Measurements from ENCODE around the gene PSEN1.
A peak's percentile ranks its signal among the peaks of the same experiment; 100 is the strongest.

PSEN1 gene

DNA sequence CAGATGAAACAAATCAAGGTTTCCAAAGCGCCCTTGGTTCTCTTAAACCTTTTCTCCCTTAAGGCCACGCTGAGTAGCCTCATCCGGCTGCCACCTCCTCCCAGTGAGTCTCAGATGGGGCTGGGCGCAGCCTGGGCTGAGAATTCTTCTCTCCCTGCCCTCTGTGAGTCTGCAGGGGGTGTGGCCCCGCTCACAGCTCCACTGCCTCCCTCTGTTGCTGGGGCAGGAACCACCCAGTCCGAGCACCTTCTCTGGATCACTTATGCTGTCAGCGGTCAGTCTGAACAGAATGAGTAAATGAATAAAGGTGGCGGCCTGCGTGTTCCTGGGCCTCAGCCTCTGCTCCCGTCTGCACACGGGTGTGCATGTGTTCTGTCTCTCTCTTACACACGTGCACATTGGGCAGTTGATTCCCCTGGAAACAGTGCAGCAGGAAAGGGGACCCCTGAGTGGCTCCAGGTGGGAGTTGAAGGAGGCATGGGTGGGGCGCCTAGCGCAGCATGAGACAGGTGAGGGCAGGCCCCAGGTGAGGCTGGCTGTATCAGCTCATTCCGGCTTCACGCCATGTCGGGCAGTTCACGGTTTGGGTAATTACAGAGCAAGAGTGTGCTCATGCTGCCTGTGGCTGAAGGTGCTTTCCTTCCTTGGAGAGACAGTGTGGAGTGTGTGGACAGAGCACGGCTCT lies 105.3 kb downstream of the PSEN1 start:
- Histone ChIP-seq H3K9ac (ENCODE audit: low read depth in 1 of 2, low read length in 2 of 2) (no peak overlapping the region), H3K4me1 (ENCODE audit: control insufficient read depth in 1 of 2, insufficient read depth in 2 of 2, low read length in 2 of 2) (peaks cover 13 to 16% of the 10 kb centered on the region in 2 donors), H3K27ac (ENCODE audit: low read depth, low read length) (no peak overlapping the region), H3K27me3 (ENCODE audit: control insufficient read depth in 1 of 2, insufficient read depth in 2 of 2, low read length in 2 of 2) (peaks cover 10 to 23% of the 10 kb centered on the region in 2 donors), H3K36me3 (ENCODE audit: control insufficient read depth in 1 of 2, insufficient read depth in 2 of 2, low read length in 2 of 2) (no peaks in the 10 kb centered on the region), H3K4me3 (ENCODE audit: low read depth in 1 of 2, low read length in 2 of 2) (no peak overlapping the region), H3K9me3 (ENCODE audit: control insufficient read depth in 1 of 2, low read length in 2 of 2) (no peaks in the 10 kb centered on the region)

DNA sequence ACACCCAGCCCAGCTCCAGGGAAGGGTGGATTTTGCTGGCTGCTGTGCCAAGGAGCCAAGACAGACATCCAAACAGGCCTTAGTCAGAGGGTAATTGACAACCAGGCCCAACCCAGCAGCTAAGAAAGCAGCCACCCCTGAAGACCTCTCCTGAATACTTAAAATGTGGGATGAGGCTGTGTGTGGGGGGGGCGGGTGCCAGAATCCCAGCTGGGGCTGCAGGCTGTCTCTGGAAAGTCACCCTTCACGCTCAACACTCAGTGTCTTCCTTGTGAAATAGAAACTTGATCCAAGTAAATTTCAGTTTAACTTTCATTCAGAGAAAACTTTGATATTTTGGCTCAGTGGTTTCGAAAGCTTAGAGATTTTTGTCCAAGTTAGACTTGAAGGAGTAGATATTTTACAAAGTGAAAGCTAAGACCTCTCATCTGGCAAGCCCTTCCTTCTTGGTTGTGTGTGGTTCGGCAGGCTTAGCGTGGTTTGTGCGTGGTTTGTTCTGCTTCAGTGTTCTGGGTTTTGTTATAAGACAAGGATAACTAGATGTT lies 106.1 kb downstream of the PSEN1 start:
- no peak overlapping the region for H3K9ac ChIP-seq (ENCODE audit: low read depth in 1 of 2, low read length in 2 of 2)
- peaks cover 12 to 13% of the 10 kb centered on the region in 2 donors for H3K4me1 ChIP-seq (ENCODE audit: control insufficient read depth in 1 of 2, insufficient read depth in 2 of 2, low read length in 2 of 2)
- H3K27ac ChIP-seq (ENCODE audit: low read depth, low read length) = no peak overlapping the region
- H3K36me3 ChIP-seq (ENCODE audit: control insufficient read depth in 1 of 2, insufficient read depth in 2 of 2, low read length in 2 of 2) = no peaks in the 10 kb centered on the region
- H3K9me3 ChIP-seq (ENCODE audit: control insufficient read depth in 1 of 2, low read length in 2 of 2) = no peaks in the 10 kb centered on the region
- peaks cover 10 to 17% of the 10 kb centered on the region in 2 donors for H3K27me3 ChIP-seq (ENCODE audit: control insufficient read depth in 1 of 2, insufficient read depth in 2 of 2, low read length in 2 of 2)
- peak overlapping the region in 1 of 2 donors; percentile 20 for H3K4me3 ChIP-seq (ENCODE audit: low read depth in 1 of 2, low read length in 2 of 2)

DNA sequence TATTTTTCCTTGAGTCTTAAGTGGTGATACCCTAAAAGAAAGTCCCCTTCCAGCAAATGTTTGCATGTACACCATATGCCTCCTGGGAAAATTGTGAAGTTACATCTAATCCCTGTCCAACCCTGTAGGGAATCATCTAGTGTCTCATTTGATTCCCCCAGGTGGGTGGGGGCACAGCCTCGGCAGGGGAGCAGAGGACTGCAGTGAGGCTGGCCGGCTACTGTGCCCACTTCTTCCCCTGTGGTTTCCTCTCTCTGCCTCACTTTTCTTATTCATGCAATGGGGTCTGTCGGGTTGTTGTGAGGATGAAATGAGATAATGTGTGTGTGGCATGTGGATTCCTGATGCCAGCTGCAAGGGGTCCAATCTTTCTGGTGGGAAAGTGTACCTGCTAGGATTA lies 107.0 kb downstream of the PSEN1 start:
- Histone ChIP-seq H3K9me3 (ENCODE audit: control insufficient read depth in 1 of 2, low read length in 2 of 2) (no peaks in the 10 kb centered on the region), H3K27me3 (ENCODE audit: control insufficient read depth in 1 of 2, insufficient read depth in 2 of 2, low read length in 2 of 2) (peaks cover 10 to 12% of the 10 kb centered on the region in 2 donors), H3K36me3 (ENCODE audit: control insufficient read depth in 1 of 2, insufficient read depth in 2 of 2, low read length in 2 of 2) (no peaks in the 10 kb centered on the region), H3K4me1 (ENCODE audit: control insufficient read depth in 1 of 2, insufficient read depth in 2 of 2, low read length in 2 of 2) (peaks cover 10 to 11% of the 10 kb centered on the region in 2 donors), H3K9ac (ENCODE audit: low read depth in 1 of 2, low read length in 2 of 2) (no peak overlapping the region), H3K27ac (ENCODE audit: low read depth, low read length) (no peak overlapping the region), H3K4me3 (ENCODE audit: low read depth in 1 of 2, low read length in 2 of 2) (no peak overlapping the region)

DNA sequence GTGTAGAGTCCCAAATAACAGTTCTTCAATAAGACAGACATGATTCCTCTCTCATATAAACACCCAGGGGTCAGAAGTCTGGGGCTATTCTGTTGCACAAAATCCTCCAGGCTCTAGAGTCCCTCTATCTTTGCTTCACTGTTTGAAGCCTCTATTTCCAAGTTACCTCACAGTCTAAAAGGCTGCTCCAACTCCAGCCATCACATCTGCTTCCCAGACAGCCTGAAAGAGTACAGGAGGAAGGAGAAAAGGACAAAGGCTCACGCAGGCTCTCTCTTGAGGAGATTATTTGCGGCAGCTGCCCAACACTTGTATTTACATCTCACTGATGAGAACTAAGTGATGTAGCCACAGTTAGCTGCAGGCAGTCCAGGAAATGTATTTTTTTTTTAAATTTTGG lies 107.4 kb downstream of the PSEN1 start:
- H3K36me3 ChIP-seq (ENCODE audit: control insufficient read depth in 1 of 2, insufficient read depth in 2 of 2, low read length in 2 of 2) = no peaks in the 10 kb centered on the region
- peaks cover 7 to 8% of the 10 kb centered on the region in 2 donors for H3K4me1 ChIP-seq (ENCODE audit: control insufficient read depth in 1 of 2, insufficient read depth in 2 of 2, low read length in 2 of 2)
- H3K4me3 ChIP-seq (ENCODE audit: low read depth in 1 of 2, low read length in 2 of 2) = no peak overlapping the region
- H3K27ac ChIP-seq (ENCODE audit: low read depth, low read length) = no peak overlapping the region
- H3K9me3 ChIP-seq (ENCODE audit: control insufficient read depth in 1 of 2, low read length in 2 of 2) = no peaks in the 10 kb centered on the region
- no peak overlapping the region for H3K9ac ChIP-seq (ENCODE audit: low read depth in 1 of 2, low read length in 2 of 2)
- H3K27me3 ChIP-seq (ENCODE audit: control insufficient read depth in 1 of 2, insufficient read depth in 2 of 2, low read length in 2 of 2) = peaks cover 9% of the 10 kb centered on the region in 2 donors

DNA sequence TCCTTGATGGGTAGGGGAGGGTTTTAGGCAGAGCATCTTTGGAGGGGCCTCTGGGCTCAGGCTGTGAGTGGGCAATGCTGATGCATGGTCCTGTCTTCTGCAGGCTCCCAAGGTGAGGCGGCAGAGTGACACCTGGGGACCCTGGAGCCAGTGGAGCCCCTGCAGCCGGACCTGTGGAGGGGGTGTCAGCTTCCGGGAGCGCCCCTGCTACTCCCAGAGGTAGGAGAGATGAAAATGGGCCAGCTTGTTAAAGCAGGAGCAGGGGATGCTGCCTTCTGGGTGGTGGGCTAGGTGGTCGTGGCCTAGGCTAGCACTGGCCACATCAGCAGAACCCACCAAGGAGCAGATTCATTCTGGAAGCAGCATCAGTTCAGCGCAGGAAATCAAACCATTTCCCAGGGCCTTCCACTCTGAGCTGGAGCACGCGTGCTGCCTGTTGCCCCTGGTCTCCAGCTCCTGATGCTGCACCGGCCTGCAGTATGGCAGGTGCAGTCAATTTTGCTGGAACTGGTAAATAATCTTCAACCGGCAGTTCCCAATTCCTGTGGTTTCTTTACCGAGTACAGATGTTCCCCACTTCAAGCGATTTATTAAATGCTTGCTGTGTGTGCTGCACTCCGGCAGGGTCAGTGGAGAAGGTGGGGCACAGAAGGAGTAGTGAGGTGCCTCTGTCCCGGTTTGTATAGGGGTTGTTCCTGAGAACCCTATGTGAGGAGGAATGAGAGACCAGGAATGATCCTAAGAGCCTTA lies 108.4 kb downstream of the PSEN1 start:
- H3K4me3 ChIP-seq (ENCODE audit: low read depth in 1 of 2, low read length in 2 of 2) = no peak overlapping the region
- H3K4me1 ChIP-seq (ENCODE audit: control insufficient read depth in 1 of 2, insufficient read depth in 2 of 2, low read length in 2 of 2) = peaks cover 0 to 4% of the 10 kb centered on the region in 2 donors
- H3K36me3 ChIP-seq (ENCODE audit: control insufficient read depth in 1 of 2, insufficient read depth in 2 of 2, low read length in 2 of 2) = no peaks in the 10 kb centered on the region
- no peak overlapping the region for H3K9ac ChIP-seq (ENCODE audit: low read depth in 1 of 2, low read length in 2 of 2)
- H3K27me3 ChIP-seq (ENCODE audit: control insufficient read depth in 1 of 2, insufficient read depth in 2 of 2, low read length in 2 of 2) = peaks cover 0 to 5% of the 10 kb centered on the region in 2 donors
- H3K27ac ChIP-seq (ENCODE audit: low read depth, low read length) = no peak overlapping the region
- H3K9me3 ChIP-seq (ENCODE audit: control insufficient read depth in 1 of 2, low read length in 2 of 2) = no peaks in the 10 kb centered on the region

DNA sequence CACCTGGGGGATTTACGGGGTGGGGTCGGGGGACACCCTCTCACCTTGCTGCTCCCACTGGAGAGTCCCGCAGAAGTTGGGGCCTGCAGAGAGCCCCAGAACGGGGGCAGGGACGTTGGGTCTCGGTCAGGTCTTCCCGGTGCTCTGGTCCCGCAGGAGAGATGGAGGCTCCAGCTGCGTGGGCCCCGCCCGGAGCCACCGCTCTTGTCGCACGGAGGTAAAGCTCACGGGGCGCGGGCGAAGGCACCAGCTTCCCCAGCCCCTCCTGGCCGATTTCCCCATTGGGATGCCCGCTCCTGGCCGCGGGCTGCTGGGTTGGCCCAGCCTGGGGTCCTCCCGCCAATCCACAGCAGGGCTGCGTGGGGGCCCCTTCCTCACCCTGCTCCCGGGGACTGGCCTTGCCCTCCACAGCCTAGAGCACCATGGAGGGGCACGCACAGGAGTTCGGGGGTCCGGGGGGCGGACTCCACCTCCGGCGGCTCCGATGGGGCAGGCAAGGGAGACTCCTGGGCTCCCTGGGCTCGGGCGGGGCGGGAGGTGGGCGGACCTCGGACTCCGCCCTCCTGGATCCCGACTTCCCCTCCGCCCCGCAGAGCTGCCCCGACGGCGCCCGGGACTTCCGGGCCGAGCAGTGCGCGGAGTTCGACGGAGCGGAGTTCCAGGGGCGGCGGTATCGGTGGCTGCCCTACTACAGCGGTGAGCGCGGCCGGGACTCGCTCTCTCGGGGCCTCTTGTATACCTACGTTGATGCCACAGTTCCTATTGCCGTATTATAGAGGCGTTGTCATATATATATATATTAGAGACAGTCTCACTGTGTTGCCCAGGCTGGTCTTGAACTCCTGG lies 109.4 kb downstream of the PSEN1 start:
- Histone ChIP-seq H3K9ac (ENCODE audit: low read depth in 1 of 2, low read length in 2 of 2) (no peak overlapping the region), H3K4me3 (ENCODE audit: low read depth in 1 of 2, low read length in 2 of 2) (peak overlapping the region; percentile 47 to 57), H3K9me3 (ENCODE audit: control insufficient read depth in 1 of 2, low read length in 2 of 2) (no peaks in the 10 kb centered on the region), H3K27me3 (ENCODE audit: control insufficient read depth in 1 of 2, insufficient read depth in 2 of 2, low read length in 2 of 2) (no peaks in the 10 kb centered on the region), H3K4me1 (ENCODE audit: control insufficient read depth in 1 of 2, insufficient read depth in 2 of 2, low read length in 2 of 2) (peaks cover 0 to 4% of the 10 kb centered on the region in 2 donors), H3K36me3 (ENCODE audit: control insufficient read depth in 1 of 2, insufficient read depth in 2 of 2, low read length in 2 of 2) (no peaks in the 10 kb centered on the region), H3K27ac (ENCODE audit: low read depth, low read length) (no peak overlapping the region)

DNA sequence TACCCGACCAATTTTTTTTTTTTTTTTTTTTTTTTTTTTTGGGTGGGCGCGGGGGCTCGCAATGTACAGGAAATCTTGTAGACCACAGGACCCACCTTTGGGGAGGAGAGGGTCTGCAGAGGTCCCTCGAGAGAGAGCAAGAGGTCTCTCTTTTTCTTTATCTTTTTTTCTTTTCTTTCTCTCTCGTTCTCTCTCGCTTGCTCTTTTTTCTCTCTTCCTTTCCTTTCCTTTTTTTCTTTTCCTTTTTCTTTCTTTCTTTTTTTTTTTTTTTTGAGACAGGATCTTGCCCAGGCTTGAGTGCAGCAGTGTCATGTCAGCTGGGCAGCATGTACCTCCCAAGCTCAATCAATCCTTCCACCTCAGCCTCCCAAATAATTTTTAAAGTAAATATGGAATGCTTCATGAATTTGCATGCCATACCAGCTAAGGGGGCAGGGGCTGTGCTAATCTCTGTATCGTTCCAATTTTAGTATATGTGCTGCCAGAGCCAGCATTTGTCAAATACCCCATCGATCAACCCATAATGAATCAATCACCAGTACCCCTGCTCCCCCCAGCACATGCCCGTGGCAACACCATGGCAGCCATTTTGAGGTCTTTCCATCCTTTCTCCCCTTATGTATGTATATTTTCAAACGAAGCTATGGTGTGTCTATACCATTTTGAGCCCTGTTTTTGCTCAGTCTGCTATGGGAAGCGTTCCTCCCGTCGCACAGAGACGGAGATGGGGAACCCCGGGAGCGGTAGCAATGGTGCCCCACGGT lies 110.3 kb downstream of the PSEN1 start:
- Histone ChIP-seq H3K4me1 (ENCODE audit: control insufficient read depth in 1 of 2, insufficient read depth in 2 of 2, low read length in 2 of 2) (peaks cover 0 to 4% of the 10 kb centered on the region in 2 donors), H3K27ac (ENCODE audit: low read depth, low read length) (no peak overlapping the region), H3K27me3 (ENCODE audit: control insufficient read depth in 1 of 2, insufficient read depth in 2 of 2, low read length in 2 of 2) (no peaks in the 10 kb centered on the region), H3K36me3 (ENCODE audit: control insufficient read depth in 1 of 2, insufficient read depth in 2 of 2, low read length in 2 of 2) (no peaks in the 10 kb centered on the region), H3K9ac (ENCODE audit: low read depth in 1 of 2, low read length in 2 of 2) (no peak overlapping the region), H3K9me3 (ENCODE audit: control insufficient read depth in 1 of 2, low read length in 2 of 2) (no peaks in the 10 kb centered on the region), H3K4me3 (ENCODE audit: low read depth in 1 of 2, low read length in 2 of 2) (peak overlapping the region in 1 of 2 donors; percentile 57)

DNA sequence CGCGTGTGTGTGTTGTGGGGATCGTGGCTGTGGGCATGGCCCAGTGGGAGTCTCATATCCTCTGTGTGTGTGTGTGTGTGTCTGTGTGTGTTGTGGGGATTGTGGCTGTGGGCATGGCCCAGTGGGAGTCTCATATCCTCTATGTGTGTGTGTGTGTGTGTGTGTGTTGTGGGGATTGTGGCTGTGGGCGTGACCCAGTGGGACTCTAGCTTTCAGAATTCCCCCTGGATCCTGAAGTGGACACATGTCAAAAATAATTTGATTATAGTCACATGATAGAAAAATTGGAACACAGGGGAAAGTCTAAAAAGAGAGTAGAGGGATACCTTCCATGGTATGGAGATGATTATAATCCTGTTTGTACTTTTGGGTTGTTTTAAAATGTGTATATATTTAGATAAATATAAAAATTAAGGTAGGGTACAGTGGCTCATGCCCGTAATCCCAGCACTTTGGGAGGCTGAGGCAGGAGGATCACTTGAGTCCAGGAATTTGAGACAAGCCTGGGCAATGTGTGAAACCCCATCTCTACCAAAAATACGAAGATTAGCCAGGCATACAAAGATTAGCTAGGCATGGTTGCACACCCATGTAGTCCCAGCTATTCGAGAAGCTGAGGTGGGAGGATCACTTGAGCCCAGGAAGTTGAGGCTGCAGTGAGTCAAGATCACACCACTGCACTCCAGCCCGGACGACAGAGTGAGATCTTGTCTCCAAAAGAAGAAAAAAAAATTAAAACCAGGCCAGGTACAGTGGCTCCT lies 112.0 kb downstream of the PSEN1 start:
- H3K27ac ChIP-seq (ENCODE audit: low read depth, low read length) = no peak overlapping the region

DNA sequence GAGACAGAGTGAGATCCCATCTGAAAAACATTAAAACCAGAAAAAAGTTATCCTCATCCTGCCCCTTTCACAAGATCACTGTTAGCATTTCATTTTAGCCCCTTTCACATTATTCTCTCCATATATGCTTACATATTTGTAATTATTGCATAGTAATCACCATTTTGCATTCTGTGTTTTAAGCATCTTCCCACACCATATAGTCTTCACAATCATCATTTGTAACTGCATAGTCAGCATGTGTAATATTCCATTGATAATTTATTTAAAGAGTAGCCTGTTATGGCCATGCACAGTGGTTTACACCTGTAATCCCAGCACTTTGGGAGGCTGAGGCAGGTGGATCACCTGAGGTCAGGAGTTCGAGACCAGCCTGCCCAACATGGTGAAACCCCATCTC lies 112.8 kb downstream of the PSEN1 start:
- Histone ChIP-seq H3K36me3 (ENCODE audit: control insufficient read depth in 1 of 2, insufficient read depth in 2 of 2, low read length in 2 of 2) (no peaks in the 10 kb centered on the region), H3K9me3 (ENCODE audit: control insufficient read depth in 1 of 2, low read length in 2 of 2) (no peaks in the 10 kb centered on the region), H3K4me1 (ENCODE audit: control insufficient read depth in 1 of 2, insufficient read depth in 2 of 2, low read length in 2 of 2) (no peaks in the 10 kb centered on the region), H3K4me3 (ENCODE audit: low read depth in 1 of 2, low read length in 2 of 2) (no peak overlapping the region), H3K27ac (ENCODE audit: low read depth, low read length) (no peak overlapping the region), H3K9ac (ENCODE audit: low read depth in 1 of 2, low read length in 2 of 2) (no peak overlapping the region), H3K27me3 (ENCODE audit: control insufficient read depth in 1 of 2, insufficient read depth in 2 of 2, low read length in 2 of 2) (no peaks in the 10 kb centered on the region)

More for the DNA sequence above, 112.0 kb downstream of the PSEN1 start:
- no peak overlapping the region for H3K4me3 ChIP-seq (ENCODE audit: low read depth in 1 of 2, low read length in 2 of 2)
- H3K9ac ChIP-seq (ENCODE audit: low read depth in 1 of 2, low read length in 2 of 2) = no peak overlapping the region
- H3K4me1 ChIP-seq (ENCODE audit: control insufficient read depth in 1 of 2, insufficient read depth in 2 of 2, low read length in 2 of 2) = no peaks in the 10 kb centered on the region
- H3K9me3 ChIP-seq (ENCODE audit: control insufficient read depth in 1 of 2, low read length in 2 of 2) = no peaks in the 10 kb centered on the region
- H3K27me3 ChIP-seq (ENCODE audit: control insufficient read depth in 1 of 2, insufficient read depth in 2 of 2, low read length in 2 of 2) = no peaks in the 10 kb centered on the region
- no peaks in the 10 kb centered on the region for H3K36me3 ChIP-seq (ENCODE audit: control insufficient read depth in 1 of 2, insufficient read depth in 2 of 2, low read length in 2 of 2)

Measured in duodenal mucosa (tissue), 2 donors.